Measurements from ENCODE around the gene OIP5.

The OIP5 gene

GRCh38 chr15:41332194-41333025 lies at the start of gene OIP5, which contains the start of gene NUSAP1:
OIP5 (minus strand) TSS chr15:41332591; CDS start chr15:41332561, 30 bp downstream.
NUSAP1 (plus strand) TSS chr15:41332881; CDS start chr15:41332958, 77 bp downstream.
- H3K27ac ChIP-seq (ENCODE audit: low read length): peak within 1 kb of the TSS; percentile 92
- H3K4me3 ChIP-seq (ENCODE audit: low read length): peak within 1 kb of the TSS; percentile 95
- peak within 1 kb of the TSS; percentile 99 for H3K9ac ChIP-seq (ENCODE audit: low read depth, low read length)
- no peaks in the 10 kb centered on the region for H3K4me1 ChIP-seq (ENCODE audit: insufficient read depth, low read length)
- no peaks in the 10 kb centered on the region for H3K9me3 ChIP-seq (ENCODE audit: insufficient read depth, low read depth, low read length)
- H3K36me3 ChIP-seq (ENCODE audit: insufficient read depth, low read depth, low read length): 0 out of 2 replicates have a peak, but pooled peaks cover 15% of the 10 kb centered on the region
- H3K27me3 ChIP-seq (ENCODE audit: insufficient read depth, low read length): no peaks in the 10 kb centered on the region

GRCh38 chr15:41377978-41378377 lies 45.6 kb upstream of the OIP5 start:
- no peak overlapping the region for H3K9ac ChIP-seq (ENCODE audit: low read depth, low read length)
- no peaks in the 10 kb centered on the region for H3K4me1 ChIP-seq (ENCODE audit: insufficient read depth, low read length)
- peaks cover 79% of the 10 kb centered on the region for H3K36me3 ChIP-seq (ENCODE audit: insufficient read depth, low read depth, low read length)
- H3K9me3 ChIP-seq (ENCODE audit: insufficient read depth, low read depth, low read length): peaks cover 8% of the 10 kb centered on the region; the same call in 1 of the 2 replicates
- H3K27me3 ChIP-seq (ENCODE audit: insufficient read depth, low read length): no peaks in the 10 kb centered on the region
- H3K4me3 ChIP-seq (ENCODE audit: low read length): no peak overlapping the region
- no peak overlapping the region for H3K27ac ChIP-seq (ENCODE audit: low read length)

GRCh38 chr15:41367418-41367817 lies 35.0 kb upstream of the OIP5 start:
- Histone ChIP-seq H3K9me3 (ENCODE audit: insufficient read depth, low read depth, low read length) (no peaks in the 10 kb centered on the region), H3K27me3 (ENCODE audit: insufficient read depth, low read length) (no peaks in the 10 kb centered on the region), H3K4me3 (ENCODE audit: low read length) (no peak overlapping the region), H3K36me3 (ENCODE audit: insufficient read depth, low read depth, low read length) (peaks cover 93% of the 10 kb centered on the region), H3K27ac (ENCODE audit: low read length) (no peak overlapping the region), H3K9ac (ENCODE audit: low read depth, low read length) (no peak overlapping the region), H3K4me1 (ENCODE audit: insufficient read depth, low read length) (no peaks in the 10 kb centered on the region)

DNA sequence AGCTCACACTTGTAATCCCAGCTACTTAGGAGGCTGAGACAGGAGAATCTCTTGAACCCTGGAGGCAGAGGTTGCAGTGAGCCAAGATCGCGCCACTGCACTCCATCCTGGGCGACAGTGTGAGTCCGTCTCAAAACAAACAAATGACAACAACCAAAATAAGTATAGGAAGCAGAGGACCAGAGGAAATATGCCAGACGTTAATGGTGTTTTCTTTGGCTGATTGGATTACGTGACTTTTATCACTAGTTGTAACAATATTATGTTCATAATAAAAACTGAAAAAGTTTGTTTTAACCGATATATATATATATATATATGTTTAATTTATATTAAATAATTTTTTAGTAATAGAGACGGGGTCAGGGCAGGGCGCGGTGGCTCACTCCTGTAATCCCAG lies 22.0 kb upstream of the OIP5 start:
- H3K4me1 ChIP-seq (ENCODE audit: insufficient read depth, low read length): no peaks in the 10 kb centered on the region
- no peak overlapping the region for H3K27ac ChIP-seq (ENCODE audit: low read length)
- H3K9ac ChIP-seq (ENCODE audit: low read depth, low read length): no peak overlapping the region
- H3K36me3 ChIP-seq (ENCODE audit: insufficient read depth, low read depth, low read length): peaks cover 91% of the 10 kb centered on the region
- H3K9me3 ChIP-seq (ENCODE audit: insufficient read depth, low read depth, low read length): no peaks in the 10 kb centered on the region
- no peaks in the 10 kb centered on the region for H3K27me3 ChIP-seq (ENCODE audit: insufficient read depth, low read length)
- no peak overlapping the region for H3K4me3 ChIP-seq (ENCODE audit: low read length)

DNA sequence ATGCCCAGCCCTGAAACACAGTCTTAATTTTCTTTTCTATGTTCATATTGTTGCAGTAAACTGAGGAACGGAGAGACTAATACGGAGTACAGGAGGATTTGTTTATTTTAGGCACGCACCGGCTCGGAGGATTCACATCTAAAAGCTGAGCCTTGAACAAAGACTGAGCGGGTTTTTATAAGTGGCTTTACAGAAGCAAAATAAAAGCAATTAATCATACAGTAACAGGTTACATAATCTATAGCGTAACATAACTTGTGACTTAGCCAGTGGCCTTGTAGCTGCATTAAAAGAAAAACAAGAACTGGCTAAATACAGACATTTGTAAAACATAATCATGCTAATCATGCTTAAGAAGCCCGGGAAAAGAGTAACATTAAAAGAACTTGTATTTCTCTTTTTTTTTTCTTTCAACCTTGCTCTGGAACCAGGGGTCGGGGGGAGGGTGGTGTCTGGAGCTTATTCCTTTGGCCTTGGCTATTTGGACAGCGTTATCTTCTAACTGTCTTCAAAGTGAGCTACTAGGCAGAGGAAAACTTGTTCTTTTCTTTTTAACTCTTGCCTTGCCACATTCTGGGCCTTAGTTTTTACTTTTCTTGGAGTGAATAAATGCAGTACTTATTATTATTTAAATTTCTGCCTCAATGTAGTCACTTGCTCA lies 17.8 kb upstream of the OIP5 start:
- peaks cover 87% of the 10 kb centered on the region for H3K36me3 ChIP-seq (ENCODE audit: insufficient read depth, low read depth, low read length)

DNA sequence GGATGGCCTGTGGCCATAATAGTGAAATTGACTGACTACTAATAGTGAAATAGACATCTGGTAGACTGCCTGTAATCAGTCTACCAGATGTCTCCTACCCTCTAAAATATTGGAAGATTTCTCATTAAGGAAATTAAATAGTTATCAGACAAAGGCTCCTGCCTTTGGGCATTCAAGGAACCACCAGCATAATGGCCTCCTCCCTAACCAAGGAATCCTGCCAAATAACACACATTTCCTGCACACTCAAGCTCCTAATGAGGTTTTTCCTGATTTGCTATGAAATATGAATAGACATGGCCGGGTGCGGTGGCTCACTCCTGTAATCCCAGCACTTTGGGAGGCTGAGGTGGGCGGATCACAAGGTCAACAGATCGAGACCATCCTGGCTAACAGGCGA lies 14.8 kb upstream of the OIP5 start:
- Histone ChIP-seq H3K9ac (ENCODE audit: low read depth, low read length) (no peak overlapping the region), H3K27me3 (ENCODE audit: insufficient read depth, low read length) (no peaks in the 10 kb centered on the region), H3K4me1 (ENCODE audit: insufficient read depth, low read length) (no peaks in the 10 kb centered on the region), H3K9me3 (ENCODE audit: insufficient read depth, low read depth, low read length) (no peaks in the 10 kb centered on the region), H3K36me3 (ENCODE audit: insufficient read depth, low read depth, low read length) (peaks cover 95% of the 10 kb centered on the region), H3K4me3 (ENCODE audit: low read length) (no peak overlapping the region), H3K27ac (ENCODE audit: low read length) (no peak overlapping the region)

More for the DNA sequence above, 17.8 kb upstream of the OIP5 start:
- Histone ChIP-seq H3K9me3 (ENCODE audit: insufficient read depth, low read depth, low read length) (no peaks in the 10 kb centered on the region), H3K9ac (ENCODE audit: low read depth, low read length) (no peak overlapping the region), H3K4me1 (ENCODE audit: insufficient read depth, low read length) (no peaks in the 10 kb centered on the region), H3K4me3 (ENCODE audit: low read length) (no peak overlapping the region), H3K27me3 (ENCODE audit: insufficient read depth, low read length) (no peaks in the 10 kb centered on the region), H3K27ac (ENCODE audit: low read length) (no peak overlapping the region)

DNA sequence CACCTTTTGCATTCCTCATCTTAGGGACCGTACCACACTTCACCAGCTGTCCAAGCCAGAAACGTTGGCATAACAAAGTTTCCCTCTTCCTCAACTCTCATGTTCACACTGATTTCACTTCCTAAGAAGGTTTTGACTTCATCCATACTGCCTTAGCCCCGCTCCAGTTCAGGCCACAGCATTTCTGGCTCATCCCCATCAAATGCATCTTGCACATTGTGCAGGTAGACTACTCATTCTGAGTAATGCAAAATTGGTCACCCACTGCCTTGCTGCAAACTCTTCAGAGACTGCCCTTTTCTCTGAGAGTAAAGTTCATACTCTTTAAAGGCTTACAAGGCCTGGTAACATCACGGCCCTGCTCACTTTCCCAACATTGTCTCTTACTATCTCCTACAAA lies 9.1 kb upstream of the OIP5 start:
- H3K36me3 ChIP-seq (ENCODE audit: insufficient read depth, low read depth, low read length): peaks cover 79% of the 10 kb centered on the region

GRCh38 chr15:41340189-41340695 lies 7.9 kb upstream of the OIP5 start:
- no peak overlapping the region for H3K9ac ChIP-seq (ENCODE audit: low read depth, low read length)
- H3K36me3 ChIP-seq (ENCODE audit: insufficient read depth, low read depth, low read length): peaks cover 66% of the 10 kb centered on the region
- H3K9me3 ChIP-seq (ENCODE audit: insufficient read depth, low read depth, low read length): no peaks in the 10 kb centered on the region
- H3K27ac ChIP-seq (ENCODE audit: low read length): no peak overlapping the region
- H3K4me3 ChIP-seq (ENCODE audit: low read length): no peak overlapping the region
- no peaks in the 10 kb centered on the region for H3K4me1 ChIP-seq (ENCODE audit: insufficient read depth, low read length)
- H3K27me3 ChIP-seq (ENCODE audit: insufficient read depth, low read length): no peaks in the 10 kb centered on the region

More for the DNA sequence above, 9.1 kb upstream of the OIP5 start:
- Histone ChIP-seq H3K27me3 (ENCODE audit: insufficient read depth, low read length) (no peaks in the 10 kb centered on the region), H3K4me1 (ENCODE audit: insufficient read depth, low read length) (no peaks in the 10 kb centered on the region), H3K9me3 (ENCODE audit: insufficient read depth, low read depth, low read length) (no peaks in the 10 kb centered on the region), H3K27ac (ENCODE audit: low read length) (no peak overlapping the region), H3K4me3 (ENCODE audit: low read length) (no peak overlapping the region), H3K9ac (ENCODE audit: low read depth, low read length) (no peak overlapping the region)

- peaks cover 43% of the 10 kb centered on the region for H3K36me3 ChIP-seq (ENCODE audit: insufficient read depth, low read depth, low read length)
- H3K9ac ChIP-seq (ENCODE audit: low read depth, low read length): no peak overlapping the region
- H3K4me3 ChIP-seq (ENCODE audit: low read length): no peak overlapping the region
- no peaks in the 10 kb centered on the region for H3K9me3 ChIP-seq (ENCODE audit: insufficient read depth, low read depth, low read length)
- H3K27me3 ChIP-seq (ENCODE audit: insufficient read depth, low read length): no peaks in the 10 kb centered on the region
- no peaks in the 10 kb centered on the region for H3K4me1 ChIP-seq (ENCODE audit: insufficient read depth, low read length)
- H3K27ac ChIP-seq (ENCODE audit: low read length): no peak overlapping the region
These were observed 5.5 kb upstream of the OIP5 start for GRCh38 chr15:41337631-41338522.

DNA sequence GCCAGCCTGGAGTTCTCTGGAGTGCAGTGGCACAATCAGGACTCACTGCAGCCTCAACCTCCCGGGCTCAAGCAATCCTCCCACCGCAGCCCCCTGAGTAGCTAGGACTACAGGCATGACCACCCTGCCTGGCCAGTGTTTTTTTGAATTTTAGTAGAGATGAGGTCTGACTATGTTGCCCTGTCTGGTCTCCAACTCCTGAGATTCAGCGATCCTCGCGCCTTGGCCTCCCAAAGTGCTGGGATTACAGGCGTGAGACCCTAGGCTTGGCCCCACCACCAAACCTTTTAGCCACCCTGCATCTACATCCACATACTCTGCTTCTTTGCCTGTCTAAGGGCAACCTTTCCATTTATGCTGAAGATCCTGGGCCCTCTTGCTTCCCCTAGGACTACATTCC lies 4.7 kb upstream of the OIP5 start:
- Histone ChIP-seq H3K27ac (ENCODE audit: low read length) (no peak overlapping the region), H3K27me3 (ENCODE audit: insufficient read depth, low read length) (no peaks in the 10 kb centered on the region), H3K9ac (ENCODE audit: low read depth, low read length) (no peak overlapping the region), H3K36me3 (ENCODE audit: insufficient read depth, low read depth, low read length) (peaks cover 35% of the 10 kb centered on the region), H3K4me1 (ENCODE audit: insufficient read depth, low read length) (no peaks in the 10 kb centered on the region), H3K9me3 (ENCODE audit: insufficient read depth, low read depth, low read length) (no peaks in the 10 kb centered on the region), H3K4me3 (ENCODE audit: low read length) (no peak overlapping the region)

GRCh38 chr15:41336549-41336948 lies 4.2 kb upstream of the OIP5 start:
- no peaks in the 10 kb centered on the region for H3K27me3 ChIP-seq (ENCODE audit: insufficient read depth, low read length)
- peaks cover 30% of the 10 kb centered on the region for H3K36me3 ChIP-seq (ENCODE audit: insufficient read depth, low read depth, low read length)
- H3K9ac ChIP-seq (ENCODE audit: low read depth, low read length): no peak overlapping the region
- no peak overlapping the region for H3K27ac ChIP-seq (ENCODE audit: low read length)
- no peak overlapping the region for H3K4me3 ChIP-seq (ENCODE audit: low read length)
- H3K4me1 ChIP-seq (ENCODE audit: insufficient read depth, low read length): no peaks in the 10 kb centered on the region
- H3K9me3 ChIP-seq (ENCODE audit: insufficient read depth, low read depth, low read length): no peaks in the 10 kb centered on the region

Data from iPS-20b (cell line).